ENCODE measurements around the gene COL23A1.
A peak's percentile ranks its signal among the peaks of the same experiment; 100 is the strongest.

The COL23A1 gene

DNA sequence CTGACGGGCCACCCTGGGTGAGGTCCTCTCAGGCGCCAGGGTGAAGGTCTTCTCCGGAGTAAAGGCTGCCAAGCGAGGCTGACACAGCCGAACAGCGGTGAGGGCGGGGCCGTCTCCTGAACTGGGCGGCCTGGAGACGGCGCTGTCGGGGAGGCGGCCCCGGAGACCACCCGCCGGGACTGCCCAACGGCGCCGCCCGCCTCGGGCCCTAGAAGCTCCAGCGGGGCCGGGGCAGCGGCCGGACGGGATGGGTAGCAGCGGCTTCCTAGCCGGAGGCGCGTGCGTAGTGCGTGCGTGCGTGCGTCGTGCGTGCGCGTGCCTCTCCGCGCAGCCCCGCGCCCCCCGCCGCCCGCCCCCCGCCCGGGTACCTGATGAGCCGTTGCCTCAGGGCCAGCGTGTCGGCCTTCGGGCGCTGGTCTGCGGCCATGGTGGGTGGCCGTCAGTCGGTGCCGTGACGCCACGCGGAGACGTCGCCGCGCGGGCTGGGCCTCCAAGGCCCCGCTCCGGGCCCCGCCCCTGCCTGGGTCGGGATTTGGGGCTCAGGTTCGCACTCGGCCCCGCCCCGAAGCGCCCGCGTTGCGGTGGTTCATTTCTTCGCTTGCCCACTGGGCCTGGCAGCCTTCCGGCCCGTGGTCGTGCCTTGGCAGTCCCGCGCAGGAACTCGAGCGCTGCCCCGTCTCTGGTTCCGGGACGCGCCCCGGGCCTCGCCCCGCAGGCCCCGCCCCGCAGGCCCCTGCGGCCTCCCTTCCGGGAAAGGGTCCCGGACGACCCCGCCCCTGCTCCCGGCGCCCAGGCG is 357.9 kb downstream of the COL23A1 start, which contains the start of gene PHYKPL (continued):
- peak; percentile 62; the same call in 1 of the 2 replicates for TF ChIP-seq ZBTB20 (tag by site-specific recombination; IDR thresholded peaks at IDR 0.05)
- peak; percentile 86; the same call in 1 of the 2 replicates for TF ChIP-seq KLF8 (tag by site-specific recombination; IDR thresholded peaks at IDR 0.05)
- TF ChIP-seq ZNF335 (tag by site-specific recombination; conservative IDR thresholded peaks at IDR 0.05) = peak; percentile 39; the same call in 1 of the 2 replicates
- TF ChIP-seq SP2 (tag by site-specific recombination; IDR thresholded peaks at IDR 0.05) = peak; percentile 77
- 0 out of 2 replicates have a peak, but pooled peaks have one; percentile 15 for TF ChIP-seq WT1 (tag by site-specific recombination; IDR thresholded peaks at IDR 0.05)
- peak; percentile 74; the same call in 1 of the 2 replicates for TF ChIP-seq KLF7 (tag by site-specific recombination; IDR thresholded peaks at IDR 0.05; ENCODE audit: borderline replicate concordance)
- no peak for TF ChIP-seq ZNF600 (tag by site-specific recombination; IDR thresholded peaks at IDR 0.05)
- peak; percentile 45; the same call in 1 of the 2 replicates for TF ChIP-seq GLIS2 (tag by site-specific recombination; IDR thresholded peaks at IDR 0.05)
- TF ChIP-seq ZXDB (tag by site-specific recombination; IDR thresholded peaks at IDR 0.05) = peak; percentile 97
- TF ChIP-seq, protein P1, sequence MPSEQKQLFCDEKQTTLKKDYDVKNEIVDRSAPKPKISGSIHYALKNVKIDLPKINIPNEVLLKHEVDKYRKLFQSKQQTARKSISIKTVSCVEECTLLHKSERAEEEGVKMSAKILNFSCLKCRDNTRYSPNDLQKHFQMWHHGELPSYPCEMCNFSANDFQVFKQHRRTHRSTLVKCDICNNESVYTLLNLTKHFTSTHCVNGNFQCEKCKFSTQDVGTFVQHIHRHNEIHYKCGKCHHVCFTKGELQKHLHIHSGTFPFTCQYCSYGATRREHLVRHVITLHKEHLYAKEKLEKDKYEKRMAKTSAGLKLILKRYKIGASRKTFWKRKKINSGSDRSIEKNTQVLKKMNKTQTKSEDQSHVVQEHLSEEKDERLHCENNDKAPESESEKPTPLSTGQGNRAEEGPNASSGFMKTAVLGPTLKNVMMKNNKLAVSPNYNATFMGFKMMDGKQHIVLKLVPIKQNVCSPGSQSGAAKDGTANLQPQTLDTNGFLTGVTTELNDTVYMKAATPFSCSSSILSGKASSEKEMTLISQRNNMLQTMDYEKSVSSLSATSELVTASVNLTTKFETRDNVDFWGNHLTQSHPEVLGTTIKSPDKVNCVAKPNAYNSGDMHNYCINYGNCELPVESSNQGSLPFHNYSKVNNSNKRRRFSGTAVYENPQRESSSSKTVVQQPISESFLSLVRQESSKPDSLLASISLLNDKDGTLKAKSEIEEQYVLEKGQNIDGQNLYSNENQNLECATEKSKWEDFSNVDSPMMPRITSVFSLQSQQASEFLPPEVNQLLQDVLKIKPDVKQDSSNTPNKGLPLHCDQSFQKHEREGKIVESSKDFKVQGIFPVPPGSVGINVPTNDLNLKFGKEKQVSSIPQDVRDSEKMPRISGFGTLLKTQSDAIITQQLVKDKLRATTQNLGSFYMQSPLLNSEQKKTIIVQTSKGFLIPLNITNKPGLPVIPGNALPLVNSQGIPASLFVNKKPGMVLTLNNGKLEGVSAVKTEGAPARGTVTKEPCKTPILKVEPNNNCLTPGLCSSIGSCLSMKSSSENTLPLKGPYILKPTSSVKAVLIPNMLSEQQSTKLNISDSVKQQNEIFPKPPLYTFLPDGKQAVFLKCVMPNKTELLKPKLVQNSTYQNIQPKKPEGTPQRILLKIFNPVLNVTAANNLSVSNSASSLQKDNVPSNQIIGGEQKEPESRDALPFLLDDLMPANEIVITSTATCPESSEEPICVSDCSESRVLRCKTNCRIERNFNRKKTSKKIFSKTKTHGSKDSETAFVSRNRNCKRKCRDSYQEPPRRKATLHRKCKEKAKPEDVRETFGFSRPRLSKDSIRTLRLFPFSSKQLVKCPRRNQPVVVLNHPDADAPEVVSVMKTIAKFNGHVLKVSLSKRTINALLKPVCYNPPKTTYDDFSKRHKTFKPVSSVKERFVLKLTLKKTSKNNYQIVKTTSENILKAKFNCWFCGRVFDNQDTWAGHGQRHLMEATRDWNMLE (tag by site-specific recombination; conservative IDR thresholded peaks at IDR 0.05; ENCODE audit: low read depth) = peak; percentile 47; the same call in 1 of the 2 replicates
- 0 out of 2 replicates have a peak, but pooled peaks have one; percentile 8 for TF ChIP-seq ZNF341 (tag by site-specific recombination; IDR thresholded peaks at IDR 0.05; ENCODE audit: low read depth)
- TF ChIP-seq SP7 (tag by site-specific recombination; IDR thresholded peaks at IDR 0.05) = peak; percentile 47; the same call in 1 of the 2 replicates
- TF ChIP-seq, protein P2, sequence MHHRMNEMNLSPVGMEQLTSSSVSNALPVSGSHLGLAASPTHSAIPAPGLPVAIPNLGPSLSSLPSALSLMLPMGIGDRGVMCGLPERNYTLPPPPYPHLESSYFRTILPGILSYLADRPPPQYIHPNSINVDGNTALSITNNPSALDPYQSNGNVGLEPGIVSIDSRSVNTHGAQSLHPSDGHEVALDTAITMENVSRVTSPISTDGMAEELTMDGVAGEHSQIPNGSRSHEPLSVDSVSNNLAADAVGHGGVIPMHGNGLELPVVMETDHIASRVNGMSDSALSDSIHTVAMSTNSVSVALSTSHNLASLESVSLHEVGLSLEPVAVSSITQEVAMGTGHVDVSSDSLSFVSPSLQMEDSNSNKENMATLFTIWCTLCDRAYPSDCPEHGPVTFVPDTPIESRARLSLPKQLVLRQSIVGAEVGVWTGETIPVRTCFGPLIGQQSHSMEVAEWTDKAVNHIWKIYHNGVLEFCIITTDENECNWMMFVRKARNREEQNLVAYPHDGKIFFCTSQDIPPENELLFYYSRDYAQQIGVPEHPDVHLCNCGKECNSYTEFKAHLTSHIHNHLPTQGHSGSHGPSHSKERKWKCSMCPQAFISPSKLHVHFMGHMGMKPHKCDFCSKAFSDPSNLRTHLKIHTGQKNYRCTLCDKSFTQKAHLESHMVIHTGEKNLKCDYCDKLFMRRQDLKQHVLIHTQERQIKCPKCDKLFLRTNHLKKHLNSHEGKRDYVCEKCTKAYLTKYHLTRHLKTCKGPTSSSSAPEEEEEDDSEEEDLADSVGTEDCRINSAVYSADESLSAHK (tag by site-specific recombination; IDR thresholded peaks at IDR 0.05) = peak; percentile 81
- TF ChIP-seq YY1 (tag by site-specific recombination; IDR thresholded peaks at IDR 0.05) = peak; percentile 52
- no peak; the same call in 1 of the 2 replicates for TF ChIP-seq ZNF146 (tag by site-specific recombination; IDR thresholded peaks at IDR 0.05)
- peak; percentile 64; the same call in 1 of the 2 replicates for TF ChIP-seq KLF10 (tag by site-specific recombination; IDR thresholded peaks at IDR 0.05)
- peak; percentile 54; the same call in 1 of the 2 replicates for TF ChIP-seq ZIC2 (tag by site-specific recombination; IDR thresholded peaks at IDR 0.05)
- TF ChIP-seq, protein P3, sequence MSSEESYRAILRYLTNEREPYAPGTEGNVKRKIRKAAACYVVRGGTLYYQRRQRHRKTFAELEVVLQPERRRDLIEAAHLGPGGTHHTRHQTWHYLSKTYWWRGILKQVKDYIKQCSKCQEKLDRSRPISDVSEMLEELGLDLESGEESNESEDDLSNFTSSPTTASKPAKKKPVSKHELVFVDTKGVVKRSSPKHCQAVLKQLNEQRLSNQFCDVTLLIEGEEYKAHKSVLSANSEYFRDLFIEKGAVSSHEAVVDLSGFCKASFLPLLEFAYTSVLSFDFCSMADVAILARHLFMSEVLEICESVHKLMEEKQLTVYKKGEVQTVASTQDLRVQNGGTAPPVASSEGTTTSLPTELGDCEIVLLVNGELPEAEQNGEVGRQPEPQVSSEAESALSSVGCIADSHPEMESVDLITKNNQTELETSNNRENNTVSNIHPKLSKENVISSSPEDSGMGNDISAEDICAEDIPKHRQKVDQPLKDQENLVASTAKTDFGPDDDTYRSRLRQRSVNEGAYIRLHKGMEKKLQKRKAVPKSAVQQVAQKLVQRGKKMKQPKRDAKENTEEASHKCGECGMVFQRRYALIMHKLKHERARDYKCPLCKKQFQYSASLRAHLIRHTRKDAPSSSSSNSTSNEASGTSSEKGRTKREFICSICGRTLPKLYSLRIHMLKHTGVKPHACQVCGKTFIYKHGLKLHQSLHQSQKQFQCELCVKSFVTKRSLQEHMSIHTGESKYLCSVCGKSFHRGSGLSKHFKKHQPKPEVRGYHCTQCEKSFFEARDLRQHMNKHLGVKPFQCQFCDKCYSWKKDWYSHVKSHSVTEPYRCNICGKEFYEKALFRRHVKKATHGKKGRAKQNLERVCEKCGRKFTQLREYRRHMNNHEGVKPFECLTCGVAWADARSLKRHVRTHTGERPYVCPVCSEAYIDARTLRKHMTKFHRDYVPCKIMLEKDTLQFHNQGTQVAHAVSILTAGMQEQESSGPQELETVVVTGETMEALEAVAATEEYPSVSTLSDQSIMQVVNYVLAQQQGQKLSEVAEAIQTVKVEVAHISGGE (tag by site-specific recombination; conservative IDR thresholded peaks at IDR 0.05; ENCODE audit: low read depth) = peak; percentile 63
- 0 out of 2 replicates have a peak, but pooled peaks have one; percentile 29 for TF ChIP-seq ZNF785 (tag by site-specific recombination; IDR thresholded peaks at IDR 0.05)
- TF ChIP-seq ZNF391 (tag by site-specific recombination; IDR thresholded peaks at IDR 0.05; ENCODE audit: borderline replicate concordance, low read depth) = no peak
- TF ChIP-seq ZSCAN30 (tag by site-specific recombination; IDR thresholded peaks at IDR 0.05) = peak; percentile 26; the same call in 1 of the 2 replicates
- TF ChIP-seq, protein P4, sequence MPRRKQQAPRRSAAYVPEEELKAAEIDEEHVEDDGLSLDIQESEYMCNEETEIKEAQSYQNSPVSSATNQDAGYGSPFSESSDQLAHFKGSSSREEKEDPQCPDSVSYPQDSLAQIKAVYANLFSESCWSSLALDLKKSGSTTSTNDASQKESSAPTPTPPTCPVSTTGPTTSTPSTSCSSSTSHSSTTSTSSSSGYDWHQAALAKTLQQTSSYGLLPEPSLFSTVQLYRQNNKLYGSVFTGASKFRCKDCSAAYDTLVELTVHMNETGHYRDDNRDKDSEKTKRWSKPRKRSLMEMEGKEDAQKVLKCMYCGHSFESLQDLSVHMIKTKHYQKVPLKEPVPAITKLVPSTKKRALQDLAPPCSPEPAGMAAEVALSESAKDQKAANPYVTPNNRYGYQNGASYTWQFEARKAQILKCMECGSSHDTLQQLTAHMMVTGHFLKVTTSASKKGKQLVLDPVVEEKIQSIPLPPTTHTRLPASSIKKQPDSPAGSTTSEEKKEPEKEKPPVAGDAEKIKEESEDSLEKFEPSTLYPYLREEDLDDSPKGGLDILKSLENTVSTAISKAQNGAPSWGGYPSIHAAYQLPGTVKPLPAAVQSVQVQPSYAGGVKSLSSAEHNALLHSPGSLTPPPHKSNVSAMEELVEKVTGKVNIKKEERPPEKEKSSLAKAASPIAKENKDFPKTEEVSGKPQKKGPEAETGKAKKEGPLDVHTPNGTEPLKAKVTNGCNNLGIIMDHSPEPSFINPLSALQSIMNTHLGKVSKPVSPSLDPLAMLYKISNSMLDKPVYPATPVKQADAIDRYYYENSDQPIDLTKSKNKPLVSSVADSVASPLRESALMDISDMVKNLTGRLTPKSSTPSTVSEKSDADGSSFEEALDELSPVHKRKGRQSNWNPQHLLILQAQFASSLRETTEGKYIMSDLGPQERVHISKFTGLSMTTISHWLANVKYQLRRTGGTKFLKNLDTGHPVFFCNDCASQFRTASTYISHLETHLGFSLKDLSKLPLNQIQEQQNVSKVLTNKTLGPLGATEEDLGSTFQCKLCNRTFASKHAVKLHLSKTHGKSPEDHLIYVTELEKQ (tag by site-specific recombination; IDR thresholded peaks at IDR 0.05; ENCODE audit: borderline replicate concordance) = no peak
- peak; percentile 88 for TF ChIP-seq KLF1 (tag by site-specific recombination; IDR thresholded peaks at IDR 0.05)

All from HEK293 (cell line).